H1 (cell line): ENCODE results near the gene RHOT1. TPM values are rescaled to one million over a fixed set of nuclear protein-coding genes. Genes with fewer than 3 reads are reported as not detected.

Source experiments
- CTCF ChIA-PET: fragments of 300-600 bp; sonication (Branson Sonifier 250); formaldehyde crosslinking; loops from one replicate; lab custom pipeline; 2021; ENCODE audit not compliant: partially characterized antibody; lab: Charles Lee
- POLR2A ChIA-PET: fragments of 300-600 bp; sonication (Branson Sonifier 250); formaldehyde crosslinking; loops from one replicate; lab custom pipeline; 2021; ENCODE audit warnings: inconsistent platforms; ENCODE audit not compliant: partially characterized antibody; lab: Charles Lee
- DNase-seq, 2 experiments: peaks; one replicate each; pipeline versions ENCODE4 v3.0.0 to v3.0.0-alpha.2; 2010 to 2022; ENCODE audit warnings: low spot score in 2 of 2, low read depth in 1 of 2, mixed read lengths in 1 of 2
- FAIRE-seq: peaks from 2 replicates; lab custom pipeline; 2011; peaks lifted over from hg19 to GRCh38; lab: Jason Lieb, UNC
- H2AFZ ChIP-seq: 2 replicates; pipeline ENCODE4 v1.8.1; 2012; ENCODE audit warnings: low read length, inconsistent platforms
- H2AK5ac ChIP-seq: 2 replicates; pipeline ENCODE4 v1.6.1; 2013; ENCODE audit warnings: low read depth, low read length
- H2BK120ac ChIP-seq: replicated peaks from 2 replicates; pipeline ENCODE3; 2013; ENCODE audit warnings: low read depth, low read length, inconsistent platforms
- H2BK12ac ChIP-seq: 2 replicates; pipeline ENCODE4 v1.6.1; 2013; ENCODE audit warnings: low read depth, low read length
- H2BK15ac ChIP-seq: 2 replicates; pipeline ENCODE4 v1.6.1; 2013; ENCODE audit warnings: low read length
- H2BK20ac ChIP-seq: 2 replicates; pipeline ENCODE4 v1.6.1; 2013; ENCODE audit warnings: low read length
- H2BK5ac ChIP-seq: 2 replicates; pipeline ENCODE4 v1.6.1; 2013; ENCODE audit warnings: low read depth, low read length
- H3K14ac ChIP-seq: 2 replicates; pipeline ENCODE4 v1.6.1; 2013; ENCODE audit warnings: inconsistent platforms; ENCODE audit not compliant: insufficient read length
- H3K18ac ChIP-seq: 2 replicates; pipeline ENCODE4 v1.6.1; 2013; ENCODE audit warnings: low read length; ENCODE audit errors: extremely low read depth
- H3K23ac ChIP-seq: 2 replicates; pipeline ENCODE4 v1.6.1; 2013; ENCODE audit warnings: inconsistent platforms; ENCODE audit not compliant: insufficient read length
- H3K23me2 ChIP-seq: 2 replicates; pipeline ENCODE4 v1.6.1; 2013; ENCODE audit warnings: low read depth, low read length
- H3K27ac ChIP-seq: 2 replicates; pipeline ENCODE4 v1.6.1; 2011; ENCODE audit warnings: low read depth, low read length, inconsistent platforms
- H3K27me3 ChIP-seq, 4 experiments: replicated peaks in 1 of 4; 1 replicate in 1 of 4; 2 replicates in 3 of 4; pipeline versions ENCODE4 v1.6.1 to v1.8.1; 2011 to 2013; ENCODE audit warnings: low read length in 3 of 4, mild to moderate bottlenecking in 3 of 4, inconsistent platforms in 2 of 4, mixed read lengths in 2 of 4, moderate library complexity in 1 of 4; ENCODE audit not compliant: control insufficient read depth in 3 of 4, insufficient read depth in 3 of 4; ENCODE audit errors: extremely low read depth in 1 of 4
- H3K36me3 ChIP-seq, 4 experiments: 2 replicates each; pipeline versions ENCODE4 v1.6.1 to v1.8.1; 2011 to 2013; ENCODE audit warnings: mild to moderate bottlenecking in 4 of 4, low read length in 3 of 4, moderate library complexity in 2 of 4, control low read depth in 1 of 4, inconsistent platforms in 1 of 4; ENCODE audit not compliant: insufficient read depth in 4 of 4, control insufficient read depth in 2 of 4
- H3K4ac ChIP-seq: replicated peaks from 2 replicates; pipeline ENCODE3; 2013; ENCODE audit warnings: low read length, low read depth, mixed read lengths, inconsistent platforms; ENCODE audit not compliant: insufficient read length
- H3K4me1 ChIP-seq, 4 experiments: replicated peaks in 1 of 4; 1 replicate in 1 of 4; 2 replicates in 3 of 4; pipeline versions ENCODE4 v1.6.1 to v1.8.1; 2011 to 2013; ENCODE audit warnings: low read length in 3 of 4, inconsistent platforms in 2 of 4, mixed read lengths in 1 of 4; ENCODE audit not compliant: insufficient read depth in 4 of 4, control insufficient read depth in 3 of 4
- H3K4me2 ChIP-seq, 2 experiments: 2 replicates each; pipeline versions ENCODE4 v1.6.1 to v1.8.1; 2011 to 2013; ENCODE audit warnings: low read depth in 2 of 2, low read length in 2 of 2, control low read depth in 1 of 2, inconsistent platforms in 1 of 2, mild to moderate bottlenecking in 1 of 2; ENCODE audit not compliant: insufficient read depth in 1 of 2
- H3K4me3 ChIP-seq, 4 experiments: fragments of 200-600, 300-600 bp in 1 of 4; sonication (generic), shearing (Covaris generic), sonication (Bioruptor Twin) in 1 of 4; 2 replicates each; pipeline versions ENCODE4 v1.5.1 to v1.8.1; 2011 to 2016; ENCODE audit warnings: low read length in 4 of 4, low read depth in 3 of 4, control low read depth in 2 of 4, inconsistent platforms in 2 of 4, mild to moderate bottlenecking in 2 of 4, mixed read lengths in 1 of 4, moderate library complexity in 1 of 4; ENCODE audit not compliant: insufficient read depth in 2 of 4; ENCODE audit errors: extremely low read depth in 1 of 4
- H3K56ac ChIP-seq: replicated peaks from 2 replicates; pipeline ENCODE3; 2013; ENCODE audit warnings: low read depth, mild to moderate bottlenecking, mixed read lengths, low read length, inconsistent platforms; ENCODE audit not compliant: insufficient read length
- H3K79me1 ChIP-seq: 2 replicates; pipeline ENCODE4 v1.6.1; 2013; ENCODE audit warnings: low read depth, low read length, control low read depth
- H3K79me2 ChIP-seq, 2 experiments: 2 replicates each; pipeline versions ENCODE4 v1.6.1 to v1.8.1; 2012 to 2013; ENCODE audit warnings: low read length in 2 of 2, mild to moderate bottlenecking in 2 of 2, inconsistent platforms in 1 of 2; ENCODE audit not compliant: insufficient read depth in 2 of 2, control insufficient read depth in 1 of 2
- H3K9ac ChIP-seq, 4 experiments: replicated peaks in 1 of 4; 1 replicate in 1 of 4; 2 replicates in 3 of 4; pipeline versions ENCODE4 v1.6.1 to v1.8.1; 2011 to 2013; ENCODE audit warnings: low read depth in 3 of 4, low read length in 3 of 4, control low read depth in 2 of 4, mild to moderate bottlenecking in 2 of 4, moderate library complexity in 2 of 4, inconsistent platforms in 1 of 4; ENCODE audit errors: extremely low read depth in 1 of 4
- H3K9me3 ChIP-seq, 2 experiments: 2 replicates each; pipeline versions ENCODE4 v1.6.1 to v1.8.1; 2012 to 2013; ENCODE audit warnings: mild to moderate bottlenecking in 2 of 2, moderate library complexity in 2 of 2, control low read depth in 1 of 2, inconsistent platforms in 1 of 2, low read depth in 1 of 2, low read length in 1 of 2, mixed read lengths in 1 of 2; ENCODE audit not compliant: insufficient read depth in 2 of 2
- H4K20me1 ChIP-seq, 2 experiments: replicated peaks in 1 of 2; 2 replicates each; pipeline versions ENCODE3 to v1.8.1; 2011 to 2013; ENCODE audit warnings: inconsistent platforms in 2 of 2, low read length in 2 of 2, mild to moderate bottlenecking in 1 of 2; ENCODE audit not compliant: insufficient read depth in 2 of 2, control insufficient read depth in 1 of 2
- H4K5ac ChIP-seq: 2 replicates; pipeline ENCODE4 v1.6.1; 2013; ENCODE audit warnings: low read length, low read depth, mixed read lengths, inconsistent platforms; ENCODE audit not compliant: insufficient read length
- H4K8ac ChIP-seq: 2 replicates; pipeline ENCODE4 v1.8.0; 2013; ENCODE audit warnings: mild to moderate bottlenecking, moderate library complexity, low read length, inconsistent platforms; ENCODE audit not compliant: insufficient read depth; ENCODE audit errors: extremely low read depth
- H4K91ac ChIP-seq: replicated peaks from 2 replicates; pipeline ENCODE3; 2013; ENCODE audit warnings: low read length, mixed read lengths, inconsistent platforms; ENCODE audit not compliant: insufficient read length
- CREB1 ChIP-seq: IDR thresholded peaks from 2 replicates; pipeline ENCODE4 v1.6.1; 2012; ENCODE audit warnings: inconsistent platforms
- FOSL1 ChIP-seq: IDR thresholded peaks from 2 replicates; pipeline ENCODE4 v1.6.1; 2011; ENCODE audit warnings: mild to moderate bottlenecking, low read depth, low read length, moderate library complexity; ENCODE audit not compliant: insufficient read depth
- NANOG ChIP-seq: IDR thresholded peaks from 2 replicates; pipeline ENCODE4 v1.6.1; 2011; ENCODE audit warnings: low read length, low read depth, mild to moderate bottlenecking, inconsistent platforms; ENCODE audit not compliant: insufficient read depth, poor library complexity, severe bottlenecking
- NRF1 ChIP-seq: IDR thresholded peaks from 2 replicates; pipeline ENCODE4 v1.6.1; 2011; ENCODE audit warnings: mild to moderate bottlenecking, low read depth, low read length, improper control_type of control experiment
- SAP30 ChIP-seq: fragments of 300-600 bp; sonication (generic); IDR thresholded peaks from 2 replicates; pipeline ENCODE4 v1.7.1; 2012; ENCODE audit warnings: low read length, moderate library complexity, mild to moderate bottlenecking, inconsistent platforms; ENCODE audit not compliant: insufficient read depth, insufficient replicate concordance
- SIN3A ChIP-seq, 2 experiments: IDR thresholded peaks in 1 of 2; conservative IDR thresholded peaks in 1 of 2; 2 replicates each; pipeline ENCODE4 v1.6.1; 2011 to 2012; ENCODE audit warnings: low read length in 2 of 2, improper control_type of control experiment in 1 of 2, low read depth in 1 of 2, mild to moderate bottlenecking in 1 of 2
- TAF1 ChIP-seq: IDR thresholded peaks from 2 replicates; pipeline ENCODE4 v1.6.1; 2011; ENCODE audit warnings: mild to moderate bottlenecking, low read depth, low read length
- TAF7 ChIP-seq: optimal IDR thresholded peaks from 2 replicates; pipeline ENCODE3; 2011; ENCODE audit warnings: low read depth, mild to moderate bottlenecking, inconsistent platforms, low read length, moderate library complexity, borderline replicate concordance
- USF2 ChIP-seq: IDR thresholded peaks from 2 replicates; pipeline ENCODE4 v1.6.1; 2011; ENCODE audit warnings: low read length, improper control_type of control experiment
- YY1 ChIP-seq: IDR thresholded peaks from 2 replicates; pipeline ENCODE4 v1.6.1; 2011; ENCODE audit warnings: low read depth, mild to moderate bottlenecking, low read length
- WGBS, 2 experiments: shearing (Covaris generic) in 1 of 2; methylation state at CpG; one replicate each; pipeline versions ENCODE4 v1.1.6 to v1.1.7; 2013 to 2015; ENCODE audit warnings: low lambda C conversion rate in 2 of 2, mixed read lengths in 2 of 2, inconsistent platforms in 1 of 2, low coverage in 1 of 2, missing lambda C conversion rate in 1 of 2; ENCODE audit not compliant: insufficient replicate concordance in 2 of 2, insufficient coverage in 1 of 2, insufficient read length in 1 of 2; ENCODE audit errors: extremely low coverage in 1 of 2, missing lambda C conversion rate in 1 of 2; 5-methylcytosine and 5-hydroxymethylcytosine counted together
- polyA plus RNA-seq, 7 experiments: library from polyadenylated mRNA; depleted of rRNA in 3 of 7; stranded (reverse) in 5 of 7; unstranded in 2 of 7; fragments of >200 nt in 5 of 7; fragments of 200-250 nt in 2 of 7; gene quantifications; 1 replicate in 5 of 7; 2 replicates in 1 of 7; 4 replicates in 1 of 7; pipeline versions ENCODE4 v1.2.1 to v1.2.3, GENCODE V29; 2011 to 2013; ENCODE audit warnings: missing spikeins in 2 of 7, mixed read lengths in 2 of 7
- total RNA-seq: library from RNA; stranded (reverse); fragmentation: NEBNext Ultra II Directional; extraction: Animal tissue kit (Norgen Biotek cat#: 25700); gene quantifications from 2 replicates; pipeline ENCODE4 v1.2.1, GENCODE V29; 2021

The RHOT1 gene
- total and polyA plus RNA-seq, 2 of the 8 experiments (the other 6 are each of a cell fraction or from before 2014, with no cell fraction given), result 34.2 to 38.2 TPM

DNA sequence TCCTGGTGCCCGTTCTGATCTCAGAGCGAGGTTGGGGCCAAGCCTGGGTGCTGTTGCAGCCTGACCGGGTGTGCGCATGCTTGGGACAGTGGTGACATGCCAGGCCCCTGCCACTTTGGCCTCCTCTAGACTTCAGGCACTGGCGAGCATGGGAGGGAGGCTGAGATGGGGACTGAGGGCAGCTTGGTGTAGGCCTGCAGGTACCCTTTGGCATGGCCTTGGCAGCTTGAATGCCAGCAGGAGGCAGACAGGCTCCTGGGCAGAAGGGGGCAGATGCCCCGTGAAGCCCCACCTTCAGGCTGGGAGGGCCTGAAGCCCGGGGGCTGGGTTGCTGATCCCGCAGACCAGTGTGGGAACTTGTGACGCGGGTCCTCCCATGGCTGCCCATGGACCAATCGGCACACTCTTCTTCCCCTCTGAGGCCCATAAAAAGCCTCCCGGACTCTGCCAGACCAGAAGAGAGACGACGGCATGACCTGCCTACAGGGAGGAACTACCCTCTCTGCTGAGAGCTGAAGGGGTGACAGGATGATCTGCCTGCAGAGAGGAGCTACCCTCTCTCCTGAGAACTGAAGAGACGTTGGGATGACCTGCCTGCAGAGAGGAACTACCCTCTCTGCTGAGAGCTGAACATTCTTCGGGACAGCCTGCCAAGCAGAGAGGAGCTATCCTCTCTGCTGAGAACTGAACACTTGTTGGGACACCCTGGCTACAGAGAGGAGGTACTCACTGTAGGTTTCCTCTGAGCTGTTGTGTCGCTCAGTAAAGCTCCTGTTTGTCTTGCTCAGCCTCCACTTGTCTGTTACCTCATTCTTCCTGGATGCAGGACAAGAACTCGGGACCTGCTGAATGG is 17.5 kb downstream of the RHOT1 start:
- no peaks in the 10 kb centered on the region; a peak in 1 of 4 replicates for H3K9me3 ChIP-seq
- H2BK5ac ChIP-seq, result no peak overlapping the region; the same call in 1 of the 2 replicates
- no peak overlapping the region for H2AFZ ChIP-seq
- no peak overlapping the region for H4K8ac ChIP-seq
- ChIA-PET POLR2A (interaction anchor here (0.6 to 1.6 kb wide), 4 partner anchors 12 to 376 kb away, joined by 3 to 5 read pairs (median 3); partner anchors contain the start of gene RHOT1), CTCF (interaction anchor here (1.0 to 1.7 kb wide), 4 partner anchors 10 to 303 kb away, joined by 3 to 5 read pairs (median 3); no protein-coding TSS in a partner anchor)
- 96% methylated on average over 18 of the region's 18 CpGs; no CpG with 5 or more reads in 1 of the 2 experiments for WGBS, 2 experiments
- H3K18ac ChIP-seq, result no peak overlapping the region; the same call in 1 of the 2 replicates
- H3K14ac ChIP-seq, result no peak overlapping the region
- no peaks in the 10 kb centered on the region for H3K23me2 ChIP-seq
- no peak overlapping the region for H3K4ac ChIP-seq
- no peak overlapping the region for H3K4me2 ChIP-seq
- H3K4me3 ChIP-seq, result no peak overlapping the region
- no peak overlapping the region for H4K91ac ChIP-seq
- no peaks in the 10 kb centered on the region; the same call in 1 of the 2 replicates for H3K79me1 ChIP-seq
- no peak overlapping the region for H2BK20ac ChIP-seq
- peaks cover 0 to 2% of the 10 kb centered on the region in 2 experiments; a peak in 1 of 4 replicates for H3K79me2 ChIP-seq
- no peak for DNase-seq
- H3K23ac ChIP-seq, result no peak overlapping the region
- TF ChIP-seq FOSL1 (no peak), YY1 (no peak), SAP30 (no peak), TAF1 (no peak), NANOG (no peak), SIN3A (conservative IDR thresholded peaks at IDR 0.05 in 1 of 2, IDR thresholded peaks at IDR 0.05 in 1 of 2; ENCODE audit: low read depth in 1 of 2, low read length in 2 of 2) (no peak), USF2 (no peak), TAF7 (no peak), CREB1 (no peak), NRF1 (no peak)
- H3K9ac ChIP-seq, result no peak overlapping the region
- H3K27ac ChIP-seq, result no peak overlapping the region
- no peak overlapping the region for H2AK5ac ChIP-seq
- no peaks in the 10 kb centered on the region for H3K27me3 ChIP-seq
- no peak overlapping the region for H4K5ac ChIP-seq
- no peak overlapping the region for H2BK12ac ChIP-seq
- no peak overlapping the region for H2BK120ac ChIP-seq
- no peak overlapping the region for H2BK15ac ChIP-seq
- peaks cover 0 to 12% (median 3%) of the 10 kb centered on the region in 4 experiments; a peak in 4 of 8 replicates for H3K36me3 ChIP-seq
- no peaks in the 10 kb centered on the region for H3K4me1 ChIP-seq
- no peak for FAIRE-seq
- H4K20me1 ChIP-seq, result peaks cover 2 to 4% of the 10 kb centered on the region in 2 experiments
- no peak overlapping the region for H3K56ac ChIP-seq
